GM23338 (cell line): ENCODE data around the gene CNTNAP4. TPM values are rescaled to one million over a fixed set of nuclear protein-coding genes. Genes with fewer than 3 reads are reported as not detected.

Source experiments
- ATAC-seq: fragments of 200-7000 bp; cut with Tn5 transposase; 3 replicates; pipeline ENCODE4 v1.9.1; 2020
- DNase-seq: peaks from one replicate; pipeline ENCODE4 v3.0.0-alpha.2; 2015; ENCODE audit warnings: low spot score
- H2AFZ ChIP-seq: fragments of 200-600 bp; sonication (generic); 2 replicates; pipeline ENCODE4 v1.8.0; 2016; ENCODE audit warnings: antibody characterized with exemption, mild to moderate bottlenecking, moderate library complexity
- H3F3A ChIP-seq: fragments of 200-600 bp; sonication (generic); replicated peaks from 2 replicates; pipeline ENCODE4 v1.8.0; 2017; ENCODE audit warnings: antibody characterized with exemption, mixed run types, low read depth
- H3K27ac ChIP-seq: fragments of 200-600 bp; sonication (generic); 2 replicates; pipeline ENCODE4 v1.6.1; 2016; ENCODE audit warnings: low read depth
- H3K27me3 ChIP-seq: fragments of 200-600 bp; sonication (generic); 2 replicates; pipeline ENCODE4 v1.8.0; 2016; ENCODE audit warnings: mild to moderate bottlenecking, mixed run types, moderate library complexity; ENCODE audit not compliant: insufficient read depth
- H3K36me3 ChIP-seq: fragments of 200-600 bp; sonication (generic); 2 replicates; pipeline ENCODE4 v1.8.0; 2016; ENCODE audit warnings: mild to moderate bottlenecking; ENCODE audit not compliant: insufficient read depth
- H3K4me1 ChIP-seq: fragments of 200-600 bp; sonication (generic); 2 replicates; pipeline ENCODE4 v1.8.0; 2016; ENCODE audit warnings: mild to moderate bottlenecking, moderate library complexity; ENCODE audit not compliant: insufficient read depth
- H3K4me2 ChIP-seq: fragments of 200-600 bp; sonication (generic); 2 replicates; pipeline ENCODE4 v1.7.1; 2017; ENCODE audit warnings: mixed run types
- H3K4me3 ChIP-seq: fragments of 200-600 bp; sonication (generic); 2 replicates; pipeline ENCODE4 v1.6.1; 2016; ENCODE audit warnings: mixed run types
- H3K79me2 ChIP-seq: fragments of 200-600 bp; sonication (generic); replicated peaks from 2 replicates; pipeline ENCODE4 v1.8.0; 2017; ENCODE audit warnings: mild to moderate bottlenecking; ENCODE audit not compliant: insufficient read depth
- H3K9me2 ChIP-seq: fragments of 200-600 bp; sonication (generic); 2 replicates; pipeline ENCODE4 v1.8.0; 2017; ENCODE audit not compliant: insufficient read depth
- H4K20me1 ChIP-seq: fragments of 200-600 bp; sonication (generic); replicated peaks from 2 replicates; pipeline ENCODE4 v1.8.0; 2017; ENCODE audit warnings: mild to moderate bottlenecking; ENCODE audit not compliant: insufficient read depth
- H3K27ac Mint-ChIP-seq: 2 replicates; pipeline ENCODE4 v1.8.0; 2020; ENCODE audit warnings: inconsistent platforms, mild to moderate bottlenecking, moderate library complexity, mixed read lengths
- H3K27me3 Mint-ChIP-seq: 3 replicates; pipeline ENCODE4 v1.8.0; 2022; ENCODE audit warnings: low read depth, mild to moderate bottlenecking, moderate library complexity, mixed read lengths, inconsistent platforms; ENCODE audit not compliant: insufficient read depth, poor library complexity
- H3K36me3 Mint-ChIP-seq: 3 replicates; pipeline ENCODE4 v1.8.0; 2021; ENCODE audit warnings: low read depth, mild to moderate bottlenecking, inconsistent platforms, moderate library complexity, mixed read lengths
- H3K4me1 Mint-ChIP-seq: 3 replicates; pipeline ENCODE4 v1.8.0; 2020; ENCODE audit warnings: mild to moderate bottlenecking, inconsistent platforms, mixed read lengths
- H3K4me3 Mint-ChIP-seq: 3 replicates; pipeline ENCODE4 v1.8.0; 2021; ENCODE audit warnings: moderate library complexity, mild to moderate bottlenecking, inconsistent platforms, mixed read lengths
- H3K9me3 Mint-ChIP-seq: 3 replicates; pipeline ENCODE4 v1.8.0; 2020; ENCODE audit warnings: moderate library complexity, mild to moderate bottlenecking, inconsistent platforms, mixed read lengths
- EZH2 ChIP-seq: fragments of 200-600 bp; sonication (generic); IDR thresholded peaks from one replicate; pipeline ENCODE4 v1.8.0; 2017; ENCODE audit warnings: antibody characterized with exemption, mild to moderate bottlenecking, low read depth; ENCODE audit not compliant: unreplicated experiment
- JUNB ChIP-seq: IDR thresholded peaks from one replicate; pipeline ENCODE4 v1.6.1; 2016; ENCODE audit warnings: antibody characterized with exemption; ENCODE audit not compliant: unreplicated experiment
- NANOG ChIP-seq: IDR thresholded peaks from 2 replicates; pipeline ENCODE4 v1.6.1; 2016; ENCODE audit warnings: antibody characterized with exemption, borderline replicate concordance
- STAT1 ChIP-seq: IDR thresholded peaks from one replicate; pipeline ENCODE4 v1.6.1; 2016; ENCODE audit warnings: antibody characterized with exemption; ENCODE audit not compliant: unreplicated experiment
- ZNF114 ChIP-seq: fragments of 250-450 bp; sonication (Bioruptor Pico); IDR thresholded peaks from 2 replicates; pipeline ENCODE4 v1.5.0; 2020; ENCODE audit warnings: mild to moderate bottlenecking, moderate library complexity
- ZNF331 ChIP-seq: fragments of 250-450 bp; sonication (Bioruptor Pico); IDR thresholded peaks from 2 replicates; pipeline ENCODE4 v1.5.0; 2020; ENCODE audit warnings: low read depth, mild to moderate bottlenecking, moderate library complexity
- polyA plus RNA-seq: library from polyadenylated mRNA; unstranded; fragments of >200 nt; fragmentation: Nextera tagmentation; extraction: Ambion mirVana; gene quantifications from 2 replicates; pipeline ENCODE4 v1.2.1, GENCODE V29; 2016
- total RNA-seq: library from RNA; depleted of rRNA; stranded (reverse); fragments of >200 nt; shearing (Covaris generic); gene quantifications from 2 replicates; pipeline ENCODE4 v1.2.3, GENCODE V29; 2014
- TF ChIP-seq, protein P1 (sequence below): IDR thresholded peaks from one replicate; pipeline ENCODE4 v1.6.1; 2018; ENCODE audit warnings: antibody characterized with exemption; ENCODE audit not compliant: unreplicated experiment
- TF ChIP-seq, protein P2 (sequence below): IDR thresholded peaks from 2 replicates; pipeline ENCODE4 v1.6.1; 2016; ENCODE audit warnings: antibody characterized with exemption
- TF ChIP-seq, protein P3 (sequence below): fragments of 250-450 bp; sonication (Bioruptor Pico); IDR thresholded peaks from 2 replicates; pipeline ENCODE4 v1.5.0; 2020; ENCODE audit warnings: mild to moderate bottlenecking, moderate library complexity

CNTNAP4 gene
- total and polyA plus RNA-seq, 2 experiments from 2014 or later, result not detected

DNA sequence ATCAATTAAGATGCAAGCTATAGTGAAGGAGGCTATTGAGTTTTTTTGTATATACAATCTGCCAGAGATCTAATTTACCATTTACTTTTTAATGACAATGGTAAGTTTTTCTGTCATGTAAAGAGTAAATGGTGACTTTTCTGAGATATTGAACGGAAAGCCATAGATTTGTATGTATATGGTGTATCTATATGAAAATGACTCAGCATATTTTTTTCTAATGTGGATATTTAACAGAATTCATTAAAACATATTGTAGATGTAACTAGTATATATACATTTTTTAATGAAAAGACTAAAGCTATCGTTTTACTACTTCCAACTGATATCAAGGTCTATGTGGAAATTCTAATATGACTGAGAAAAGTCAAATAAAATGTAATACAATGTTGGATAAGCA, 34.1 kb downstream of the CNTNAP4 start (continued):
- TF ChIP-seq, protein P1, sequence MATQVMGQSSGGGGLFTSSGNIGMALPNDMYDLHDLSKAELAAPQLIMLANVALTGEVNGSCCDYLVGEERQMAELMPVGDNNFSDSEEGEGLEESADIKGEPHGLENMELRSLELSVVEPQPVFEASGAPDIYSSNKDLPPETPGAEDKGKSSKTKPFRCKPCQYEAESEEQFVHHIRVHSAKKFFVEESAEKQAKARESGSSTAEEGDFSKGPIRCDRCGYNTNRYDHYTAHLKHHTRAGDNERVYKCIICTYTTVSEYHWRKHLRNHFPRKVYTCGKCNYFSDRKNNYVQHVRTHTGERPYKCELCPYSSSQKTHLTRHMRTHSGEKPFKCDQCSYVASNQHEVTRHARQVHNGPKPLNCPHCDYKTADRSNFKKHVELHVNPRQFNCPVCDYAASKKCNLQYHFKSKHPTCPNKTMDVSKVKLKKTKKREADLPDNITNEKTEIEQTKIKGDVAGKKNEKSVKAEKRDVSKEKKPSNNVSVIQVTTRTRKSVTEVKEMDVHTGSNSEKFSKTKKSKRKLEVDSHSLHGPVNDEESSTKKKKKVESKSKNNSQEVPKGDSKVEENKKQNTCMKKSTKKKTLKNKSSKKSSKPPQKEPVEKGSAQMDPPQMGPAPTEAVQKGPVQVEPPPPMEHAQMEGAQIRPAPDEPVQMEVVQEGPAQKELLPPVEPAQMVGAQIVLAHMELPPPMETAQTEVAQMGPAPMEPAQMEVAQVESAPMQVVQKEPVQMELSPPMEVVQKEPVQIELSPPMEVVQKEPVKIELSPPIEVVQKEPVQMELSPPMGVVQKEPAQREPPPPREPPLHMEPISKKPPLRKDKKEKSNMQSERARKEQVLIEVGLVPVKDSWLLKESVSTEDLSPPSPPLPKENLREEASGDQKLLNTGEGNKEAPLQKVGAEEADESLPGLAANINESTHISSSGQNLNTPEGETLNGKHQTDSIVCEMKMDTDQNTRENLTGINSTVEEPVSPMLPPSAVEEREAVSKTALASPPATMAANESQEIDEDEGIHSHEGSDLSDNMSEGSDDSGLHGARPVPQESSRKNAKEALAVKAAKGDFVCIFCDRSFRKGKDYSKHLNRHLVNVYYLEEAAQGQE, result no peak
- TF ChIP-seq ZNF114 (CRISPR knock-in tag), result no peak
- no peak for TF ChIP-seq NANOG
- TF ChIP-seq ZNF331 (CRISPR knock-in tag), result no peak
- TF ChIP-seq STAT1, result no peak
- no peak for TF ChIP-seq EZH2

DNA sequence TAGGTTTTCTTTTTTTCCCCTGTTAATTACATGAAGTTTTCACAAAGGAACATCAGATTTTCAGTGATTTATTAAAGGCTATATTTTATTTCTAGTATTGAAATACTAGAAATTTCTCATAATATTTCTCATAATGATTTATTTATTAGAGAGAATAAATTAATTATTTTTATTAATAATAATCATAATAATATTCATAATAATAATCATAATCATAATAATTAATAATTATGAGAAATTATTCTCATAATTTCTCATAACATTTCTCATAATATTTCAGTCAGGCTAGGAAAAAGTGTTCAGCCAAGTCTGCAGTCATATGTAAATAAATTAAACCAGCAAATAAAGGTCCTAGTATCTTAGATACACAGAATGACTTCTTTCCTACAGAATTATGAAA, 41.4 kb downstream of the CNTNAP4 start:
- no peak overlapping the region for H3K4me2 ChIP-seq
- no peaks in the 10 kb centered on the region for H4K20me1 ChIP-seq
- no peaks in the 10 kb centered on the region for H3K79me2 ChIP-seq
- H3K4me3 ChIP-seq, result no peak overlapping the region
- no peaks in the 10 kb centered on the region for H3F3A ChIP-seq
- peaks cover 66% of the 10 kb centered on the region for H3K9me3 Mint-ChIP-seq
- H3K36me3 Mint-ChIP-seq, result peaks cover 6% of the 10 kb centered on the region; the same call in 2 of the 3 replicates
- TF ChIP-seq ZNF331 (CRISPR knock-in tag) (no peak), STAT1 (no peak), JUNB (no peak), EZH2 (no peak), ZNF114 (CRISPR knock-in tag) (no peak)
- TF ChIP-seq, protein P2, sequence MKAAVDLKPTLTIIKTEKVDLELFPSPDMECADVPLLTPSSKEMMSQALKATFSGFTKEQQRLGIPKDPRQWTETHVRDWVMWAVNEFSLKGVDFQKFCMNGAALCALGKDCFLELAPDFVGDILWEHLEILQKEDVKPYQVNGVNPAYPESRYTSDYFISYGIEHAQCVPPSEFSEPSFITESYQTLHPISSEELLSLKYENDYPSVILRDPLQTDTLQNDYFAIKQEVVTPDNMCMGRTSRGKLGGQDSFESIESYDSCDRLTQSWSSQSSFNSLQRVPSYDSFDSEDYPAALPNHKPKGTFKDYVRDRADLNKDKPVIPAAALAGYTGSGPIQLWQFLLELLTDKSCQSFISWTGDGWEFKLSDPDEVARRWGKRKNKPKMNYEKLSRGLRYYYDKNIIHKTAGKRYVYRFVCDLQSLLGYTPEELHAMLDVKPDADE, result no peak
- TF ChIP-seq, protein P1, result no peak
- TF ChIP-seq, protein P3, sequence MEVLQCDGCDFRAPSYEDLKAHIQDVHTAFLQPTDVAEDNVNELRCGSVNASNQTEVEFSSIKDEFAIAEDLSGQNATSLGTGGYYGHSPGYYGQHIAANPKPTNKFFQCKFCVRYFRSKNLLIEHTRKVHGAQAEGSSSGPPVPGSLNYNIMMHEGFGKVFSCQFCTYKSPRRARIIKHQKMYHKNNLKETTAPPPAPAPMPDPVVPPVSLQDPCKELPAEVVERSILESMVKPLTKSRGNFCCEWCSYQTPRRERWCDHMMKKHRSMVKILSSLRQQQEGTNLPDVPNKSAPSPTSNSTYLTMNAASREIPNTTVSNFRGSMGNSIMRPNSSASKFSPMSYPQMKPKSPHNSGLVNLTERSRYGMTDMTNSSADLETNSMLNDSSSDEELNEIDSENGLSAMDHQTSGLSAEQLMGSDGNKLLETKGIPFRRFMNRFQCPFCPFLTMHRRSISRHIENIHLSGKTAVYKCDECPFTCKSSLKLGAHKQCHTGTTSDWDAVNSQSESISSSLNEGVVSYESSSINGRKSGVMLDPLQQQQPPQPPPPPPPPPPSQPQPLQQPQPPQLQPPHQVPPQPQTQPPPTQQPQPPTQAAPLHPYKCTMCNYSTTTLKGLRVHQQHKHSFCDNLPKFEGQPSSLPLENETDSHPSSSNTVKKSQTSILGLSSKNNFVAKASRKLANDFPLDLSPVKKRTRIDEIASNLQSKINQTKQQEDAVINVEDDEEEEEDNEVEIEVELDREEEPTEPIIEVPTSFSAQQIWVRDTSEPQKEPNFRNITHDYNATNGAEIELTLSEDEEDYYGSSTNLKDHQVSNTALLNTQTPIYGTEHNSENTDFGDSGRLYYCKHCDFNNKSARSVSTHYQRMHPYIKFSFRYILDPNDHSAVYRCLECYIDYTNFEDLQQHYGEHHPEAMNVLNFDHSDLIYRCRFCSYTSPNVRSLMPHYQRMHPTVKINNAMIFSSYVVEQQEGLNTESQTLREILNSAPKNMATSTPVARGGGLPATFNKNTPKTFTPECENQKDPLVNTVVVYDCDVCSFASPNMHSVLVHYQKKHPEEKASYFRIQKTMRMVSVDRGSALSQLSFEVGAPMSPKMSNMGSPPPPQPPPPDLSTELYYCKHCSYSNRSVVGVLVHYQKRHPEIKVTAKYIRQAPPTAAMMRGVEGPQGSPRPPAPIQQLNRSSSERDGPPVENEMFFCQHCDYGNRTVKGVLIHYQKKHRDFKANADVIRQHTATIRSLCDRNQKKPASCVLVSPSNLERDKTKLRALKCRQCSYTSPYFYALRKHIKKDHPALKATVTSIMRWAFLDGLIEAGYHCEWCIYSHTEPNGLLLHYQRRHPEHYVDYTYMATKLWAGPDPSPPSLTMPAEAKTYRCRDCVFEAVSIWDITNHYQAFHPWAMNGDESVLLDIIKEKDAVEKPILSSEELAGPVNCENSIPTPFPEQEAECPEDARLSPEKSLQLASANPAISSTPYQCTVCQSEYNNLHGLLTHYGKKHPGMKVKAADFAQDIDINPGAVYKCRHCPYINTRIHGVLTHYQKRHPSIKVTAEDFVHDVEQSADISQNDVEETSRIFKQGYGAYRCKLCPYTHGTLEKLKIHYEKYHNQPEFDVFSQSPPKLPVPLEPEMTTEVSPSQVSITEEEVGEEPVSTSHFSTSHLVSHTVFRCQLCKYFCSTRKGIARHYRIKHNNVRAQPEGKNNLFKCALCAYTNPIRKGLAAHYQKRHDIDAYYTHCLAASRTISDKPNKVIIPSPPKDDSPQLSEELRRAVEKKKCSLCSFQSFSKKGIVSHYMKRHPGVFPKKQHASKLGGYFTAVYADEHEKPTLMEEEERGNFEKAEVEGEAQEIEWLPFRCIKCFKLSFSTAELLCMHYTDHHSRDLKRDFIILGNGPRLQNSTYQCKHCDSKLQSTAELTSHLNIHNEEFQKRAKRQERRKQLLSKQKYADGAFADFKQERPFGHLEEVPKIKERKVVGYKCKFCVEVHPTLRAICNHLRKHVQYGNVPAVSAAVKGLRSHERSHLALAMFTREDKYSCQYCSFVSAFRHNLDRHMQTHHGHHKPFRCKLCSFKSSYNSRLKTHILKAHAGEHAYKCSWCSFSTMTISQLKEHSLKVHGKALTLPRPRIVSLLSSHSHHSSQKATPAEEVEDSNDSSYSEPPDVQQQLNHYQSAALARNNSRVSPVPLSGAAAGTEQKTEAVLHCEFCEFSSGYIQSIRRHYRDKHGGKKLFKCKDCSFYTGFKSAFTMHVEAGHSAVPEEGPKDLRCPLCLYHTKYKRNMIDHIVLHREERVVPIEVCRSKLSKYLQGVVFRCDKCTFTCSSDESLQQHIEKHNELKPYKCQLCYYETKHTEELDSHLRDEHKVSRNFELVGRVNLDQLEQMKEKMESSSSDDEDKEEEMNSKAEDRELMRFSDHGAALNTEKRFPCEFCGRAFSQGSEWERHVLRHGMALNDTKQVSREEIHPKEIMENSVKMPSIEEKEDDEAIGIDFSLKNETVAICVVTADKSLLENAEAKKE, result no peak
- H3K9me2 ChIP-seq, result no peaks in the 10 kb centered on the region
- peaks cover 4% of the 10 kb centered on the region for H3K27me3 Mint-ChIP-seq
- H3K36me3 ChIP-seq, result no peaks in the 10 kb centered on the region
- peaks cover 4% of the 10 kb centered on the region; the same call in 1 of the 3 replicates for H3K4me1 Mint-ChIP-seq
- H3K4me3 Mint-ChIP-seq, result no peak overlapping the region
- H3K27ac Mint-ChIP-seq, result no peak overlapping the region
- no peak overlapping the region for H2AFZ ChIP-seq
- H3K27ac ChIP-seq, result no peak overlapping the region
- peaks cover 5% of the 10 kb centered on the region for H3K4me1 ChIP-seq
- no peak for ATAC-seq
- H3K27me3 ChIP-seq, result no peaks in the 10 kb centered on the region
- no peak for DNase-seq
